Measurements from ENCODE around the gene VWA2.

DNA sequence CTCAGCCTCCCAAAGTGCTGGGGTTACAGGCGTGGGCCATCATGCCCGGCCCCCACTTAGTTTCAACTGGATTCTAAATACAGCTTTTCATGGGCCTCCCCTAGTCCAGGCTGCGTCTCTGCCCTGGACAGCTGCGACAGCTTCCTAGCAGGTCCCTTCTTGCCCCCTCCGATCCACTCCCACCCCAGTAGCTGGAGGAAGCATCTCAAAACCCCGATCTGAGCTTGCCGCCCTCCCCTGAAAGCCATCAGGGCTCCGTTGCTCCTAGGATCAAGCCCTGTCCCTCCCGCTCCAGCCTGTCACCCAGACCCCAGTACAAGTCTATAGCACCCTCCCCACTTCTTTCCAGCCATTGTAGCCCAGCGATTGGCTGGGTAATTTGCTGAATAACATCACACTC lies 64.5 kb downstream of the VWA2 start:
- TF ChIP-seq, protein P1, sequence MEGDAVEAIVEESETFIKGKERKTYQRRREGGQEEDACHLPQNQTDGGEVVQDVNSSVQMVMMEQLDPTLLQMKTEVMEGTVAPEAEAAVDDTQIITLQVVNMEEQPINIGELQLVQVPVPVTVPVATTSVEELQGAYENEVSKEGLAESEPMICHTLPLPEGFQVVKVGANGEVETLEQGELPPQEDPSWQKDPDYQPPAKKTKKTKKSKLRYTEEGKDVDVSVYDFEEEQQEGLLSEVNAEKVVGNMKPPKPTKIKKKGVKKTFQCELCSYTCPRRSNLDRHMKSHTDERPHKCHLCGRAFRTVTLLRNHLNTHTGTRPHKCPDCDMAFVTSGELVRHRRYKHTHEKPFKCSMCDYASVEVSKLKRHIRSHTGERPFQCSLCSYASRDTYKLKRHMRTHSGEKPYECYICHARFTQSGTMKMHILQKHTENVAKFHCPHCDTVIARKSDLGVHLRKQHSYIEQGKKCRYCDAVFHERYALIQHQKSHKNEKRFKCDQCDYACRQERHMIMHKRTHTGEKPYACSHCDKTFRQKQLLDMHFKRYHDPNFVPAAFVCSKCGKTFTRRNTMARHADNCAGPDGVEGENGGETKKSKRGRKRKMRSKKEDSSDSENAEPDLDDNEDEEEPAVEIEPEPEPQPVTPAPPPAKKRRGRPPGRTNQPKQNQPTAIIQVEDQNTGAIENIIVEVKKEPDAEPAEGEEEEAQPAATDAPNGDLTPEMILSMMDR (IDR thresholded peaks at IDR 0.05): no peak
- TF ChIP-seq ZFX (IDR thresholded peaks at IDR 0.05; ENCODE audit: borderline replicate concordance): no peak
